Measurements from ENCODE around the gene MPPED1. TPM values are rescaled to one million over a fixed set of nuclear protein-coding genes. Genes with fewer than 3 reads are reported as not detected.

Gene MPPED1
- total RNA-seq, 1 experiment from 2014 or later, result not detected

GRCh38 chr22:43471606-43472135, 59.9 kb downstream of the MPPED1 start:
- TF ChIP-seq CTCF (IDR thresholded peaks at IDR 0.05; ENCODE audit: unreplicated experiment), result no peak
- BruUV-seq (replicated peaks), result no TSS peak
- DNase-seq, result no peak
- CTCF ChIA-PET, result no interaction called here
- Mint-ChIP-seq H3K27ac (ENCODE audit: unreplicated experiment) (no peak overlapping the region), H3K4me3 (ENCODE audit: low read depth, unreplicated experiment) (no peak overlapping the region), H3K9me3 (ENCODE audit: low read depth, unreplicated experiment) (peaks cover 2% of the 10 kb centered on the region), H3K4me1 (ENCODE audit: low read depth, unreplicated experiment) (no peaks in the 10 kb centered on the region), H3K27me3 (ENCODE audit: unreplicated experiment) (peaks cover 50% of the 10 kb centered on the region), H3K36me3 (ENCODE audit: insufficient read depth, unreplicated experiment) (no peaks in the 10 kb centered on the region)
- intact Hi-C loops (cut with micrococcal nuclease; ENCODE audit: unreplicated experiment), result no loop called here

- no peak for TF ChIP-seq CTCF (IDR thresholded peaks at IDR 0.05; ENCODE audit: unreplicated experiment)
- peaks cover 2% of the 10 kb centered on the region for H3K9me3 Mint-ChIP-seq (ENCODE audit: low read depth, unreplicated experiment)
- H3K27me3 Mint-ChIP-seq (ENCODE audit: unreplicated experiment), result peaks cover 37% of the 10 kb centered on the region
- H3K4me1 Mint-ChIP-seq (ENCODE audit: low read depth, unreplicated experiment), result no peaks in the 10 kb centered on the region
- H3K36me3 Mint-ChIP-seq (ENCODE audit: insufficient read depth, unreplicated experiment), result no peaks in the 10 kb centered on the region
- intact Hi-C loops (cut with micrococcal nuclease; ENCODE audit: unreplicated experiment), result no loop called here
- no peak overlapping the region for H3K27ac Mint-ChIP-seq (ENCODE audit: unreplicated experiment)
- no peak overlapping the region for H3K4me3 Mint-ChIP-seq (ENCODE audit: low read depth, unreplicated experiment)
- no TSS peak for BruUV-seq (replicated peaks)
- CTCF ChIA-PET, result interaction anchor here (0.6 kb wide), 1 partner anchor 320 kb away, joined by 14 read pairs; no protein-coding TSS in a partner anchor
- DNase-seq, result no peak
Measured at GRCh38 chr22:43473031-43473430, 61.2 kb downstream of the MPPED1 start.

GRCh38 chr22:43473441-43473840, 61.6 kb downstream of the MPPED1 start:
- no peak for TF ChIP-seq CTCF (IDR thresholded peaks at IDR 0.05; ENCODE audit: unreplicated experiment)
- Mint-ChIP-seq H3K27ac (ENCODE audit: unreplicated experiment) (no peak overlapping the region), H3K36me3 (ENCODE audit: insufficient read depth, unreplicated experiment) (no peaks in the 10 kb centered on the region), H3K9me3 (ENCODE audit: low read depth, unreplicated experiment) (peaks cover 2% of the 10 kb centered on the region), H3K4me3 (ENCODE audit: low read depth, unreplicated experiment) (no peak overlapping the region), H3K27me3 (ENCODE audit: unreplicated experiment) (peaks cover 33% of the 10 kb centered on the region), H3K4me1 (ENCODE audit: low read depth, unreplicated experiment) (no peaks in the 10 kb centered on the region)
- no peak for DNase-seq
- BruUV-seq (replicated peaks), result no TSS peak
- intact Hi-C loops (cut with micrococcal nuclease; ENCODE audit: unreplicated experiment), result no loop called here
- CTCF ChIA-PET, result no interaction called here

GRCh38 chr22:43474161-43475101, 62.6 kb downstream of the MPPED1 start:
- TF ChIP-seq CTCF (IDR thresholded peaks at IDR 0.05; ENCODE audit: unreplicated experiment), result no peak
- H3K4me3 Mint-ChIP-seq (ENCODE audit: low read depth, unreplicated experiment), result no peak overlapping the region
- peaks cover 23% of the 10 kb centered on the region for H3K27me3 Mint-ChIP-seq (ENCODE audit: unreplicated experiment)
- CTCF ChIA-PET, result interaction anchor here (0.5 to 1.0 kb wide), 2 partner anchors 21 to 258 kb away, joined by 3 to 8 read pairs; no protein-coding TSS in a partner anchor
- H3K4me1 Mint-ChIP-seq (ENCODE audit: low read depth, unreplicated experiment), result no peaks in the 10 kb centered on the region
- no TSS peak for BruUV-seq (replicated peaks)
- no peak overlapping the region for H3K27ac Mint-ChIP-seq (ENCODE audit: unreplicated experiment)
- peaks cover 2% of the 10 kb centered on the region for H3K9me3 Mint-ChIP-seq (ENCODE audit: low read depth, unreplicated experiment)
- DNase-seq, result no peak
- no peaks in the 10 kb centered on the region for H3K36me3 Mint-ChIP-seq (ENCODE audit: insufficient read depth, unreplicated experiment)
- intact Hi-C loops (cut with micrococcal nuclease; ENCODE audit: unreplicated experiment), result no loop called here

Data from Calu3 (cell line).